ENCODE measurements around the gene KCNRG. TPM values are rescaled to one million over a fixed set of nuclear protein-coding genes. Genes with fewer than 3 reads are reported as not detected.

KCNRG gene, protein sequence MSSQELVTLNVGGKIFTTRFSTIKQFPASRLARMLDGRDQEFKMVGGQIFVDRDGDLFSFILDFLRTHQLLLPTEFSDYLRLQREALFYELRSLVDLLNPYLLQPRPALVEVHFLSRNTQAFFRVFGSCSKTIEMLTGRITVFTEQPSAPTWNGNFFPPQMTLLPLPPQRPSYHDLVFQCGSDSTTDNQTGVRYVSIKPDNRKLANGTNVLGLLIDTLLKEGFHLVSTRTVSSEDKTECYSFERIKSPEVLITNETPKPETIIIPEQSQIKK
- under 1 TPM; 0.64 to 0.83 TPM for total RNA-seq
- under 1 TPM in 1 of 2 donors, not detected in 1; 0.70 TPM for polyA plus RNA-seq

DNA sequence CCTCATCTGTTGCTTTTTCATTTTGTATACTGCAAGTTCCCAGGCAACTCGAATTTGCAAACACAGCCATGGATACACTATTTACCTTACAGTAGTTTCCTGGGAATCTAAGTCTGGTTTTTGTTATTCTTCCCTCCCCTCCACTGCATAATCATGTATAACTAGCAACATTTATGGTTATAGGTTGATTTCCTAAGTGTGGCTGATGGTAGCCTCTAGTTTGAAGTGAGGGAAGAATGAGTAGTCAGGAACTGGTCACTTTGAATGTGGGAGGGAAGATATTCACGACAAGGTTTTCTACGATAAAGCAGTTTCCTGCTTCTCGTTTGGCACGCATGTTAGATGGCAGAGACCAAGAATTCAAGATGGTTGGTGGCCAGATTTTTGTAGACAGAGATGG lies at the start of gene KCNRG:
Gene KCNRG, plus strand, starts transcription at position 187 of the 400 bp plus-strand sequence. Its CDS starts 50 bp downstream, at position 237.
- POLR2A ChIA-PET (ENCODE audit: partially characterized antibody): interaction anchor here (1.0 to 2.2 kb wide), 2 partner anchors 16 to 18 kb away, joined by 3 to 9 read pairs; partner anchors contain the start of gene TRIM13
- Histone ChIP-seq H3K36me3 (ENCODE audit: insufficient read depth, low read length) (peaks cover 8% of the 10 kb centered on the region), H3K27ac (ENCODE audit: low read depth, low read length) (no peak within 1 kb of the TSS), H3K9me3 (ENCODE audit: control insufficient read depth in 1 of 2, low read length in 2 of 2) (no peaks in the 10 kb centered on the region), H3K4me3 (ENCODE audit: low read length in 2 of 2) (no peak within 1 kb of the TSS), H3K27me3 (ENCODE audit: insufficient read depth, low read length) (no peaks in the 10 kb centered on the region), H3K4me1 (ENCODE audit: insufficient read depth, low read length) (peaks cover 12% of the 10 kb centered on the region)
- H3K36me3 Mint-ChIP-seq: peaks cover 57 to 64% of the 10 kb centered on the region in 2 donors
- CTCF ChIA-PET (ENCODE audit: partially characterized antibody): interaction anchor here (1.4 kb wide), 1 partner anchor 18 kb away, joined by 8 read pairs; the partner anchor contains the start of gene TRIM13
- H3K27ac Mint-ChIP-seq: peak within 1 kb of the TSS in 6 of 7 donors; percentile 5 to 80 (median 48)
- no peaks in the 10 kb centered on the region for H3K9me3 Mint-ChIP-seq
- no peak for DNase-seq
- peaks cover 33 to 52% (median 45%) of the 10 kb centered on the region in 4 donors for H3K4me1 Mint-ChIP-seq
- no peaks in the 10 kb centered on the region for H3K27me3 Mint-ChIP-seq
- H3K4me3 Mint-ChIP-seq: no peak within 1 kb of the TSS
- intact Hi-C loops (cut with micrococcal nuclease): no loop called here

DNA sequence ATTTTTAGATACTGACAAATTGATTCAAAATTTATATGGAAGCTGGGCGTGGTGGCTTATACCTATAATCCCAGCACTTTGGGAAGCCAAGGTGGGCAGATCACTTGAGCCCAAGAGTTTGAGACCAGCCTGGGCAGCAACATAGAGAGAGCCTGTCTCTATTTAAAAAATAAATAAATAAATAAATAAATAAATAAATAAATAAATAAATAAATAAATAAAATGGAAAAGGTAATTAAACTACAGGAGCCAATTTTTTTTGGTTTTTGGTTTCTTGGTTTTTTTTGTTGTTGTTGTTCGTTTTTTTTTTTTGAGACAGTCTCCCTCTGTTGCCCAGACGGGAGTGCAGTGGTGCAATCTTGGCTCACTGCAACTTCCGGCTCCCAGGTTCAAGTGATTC lies 47.8 kb upstream of the KCNRG start:
- no peak overlapping the region for H3K27ac Mint-ChIP-seq
- H3K4me3 Mint-ChIP-seq: no peak overlapping the region
- Histone ChIP-seq H3K4me3 (ENCODE audit: low read length in 2 of 2) (no peak overlapping the region), H3K36me3 (ENCODE audit: insufficient read depth, low read length) (no peaks in the 10 kb centered on the region), H3K27me3 (ENCODE audit: insufficient read depth, low read length) (no peaks in the 10 kb centered on the region), H3K4me1 (ENCODE audit: insufficient read depth, low read length) (no peaks in the 10 kb centered on the region), H3K9me3 (ENCODE audit: control insufficient read depth in 1 of 2, low read length in 2 of 2) (no peaks in the 10 kb centered on the region), H3K27ac (ENCODE audit: low read depth, low read length) (no peak overlapping the region)
- H3K27me3 Mint-ChIP-seq: no peaks in the 10 kb centered on the region
- H3K9me3 Mint-ChIP-seq: peaks cover 4 to 30% (median 20%) of the 10 kb centered on the region in 8 donors
- ChIA-PET CTCF (ENCODE audit: partially characterized antibody) (interaction anchor here (1.5 kb wide), 1 partner anchor 9 kb away, joined by 8 read pairs; no protein-coding TSS in a partner anchor), POLR2A (ENCODE audit: partially characterized antibody) (no interaction called here)
- no peak for DNase-seq
- intact Hi-C loops (cut with micrococcal nuclease): no loop called here
- H3K4me1 Mint-ChIP-seq: no peaks in the 10 kb centered on the region
- H3K36me3 Mint-ChIP-seq: peaks cover 20 to 29% of the 10 kb centered on the region in 2 donors

DNA sequence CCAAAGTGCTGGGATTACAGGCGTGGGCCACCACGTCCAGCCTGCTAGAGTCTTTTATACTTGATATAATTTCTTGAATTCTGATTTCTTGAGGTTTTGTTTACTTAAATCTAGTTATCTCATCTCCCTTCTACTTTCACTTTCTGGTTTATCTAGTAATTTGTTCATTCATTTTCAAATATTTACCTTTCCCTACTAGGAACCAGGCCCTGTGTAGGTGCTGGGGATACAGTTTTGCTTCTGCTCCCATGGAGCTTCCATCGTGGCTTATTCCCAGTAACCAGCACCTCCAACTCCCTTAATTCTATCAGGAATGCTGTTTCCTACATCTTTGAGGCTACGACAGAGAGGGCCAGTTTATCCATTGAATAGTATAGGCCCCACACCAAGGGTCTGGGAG lies 42.5 kb upstream of the KCNRG start:
- ChIA-PET POLR2A (ENCODE audit: partially characterized antibody) (no interaction called here), CTCF (ENCODE audit: partially characterized antibody) (interaction anchor here (1.1 to 7.9 kb wide), 5 partner anchors 24 to 1097 kb away, joined by 3 to 105 read pairs (median 6); partner anchors contain the start of gene TRIM13)
- Mint-ChIP-seq H3K27ac (peak overlapping the region in 2 of 7 donors; percentile 47 to 72), H3K4me1 (peaks cover 0 to 5% (median 3%) of the 10 kb centered on the region in 4 donors), H3K4me3 (no peak overlapping the region), H3K27me3 (no peaks in the 10 kb centered on the region), H3K36me3 (peaks cover 0 to 4% of the 10 kb centered on the region in 2 donors), H3K9me3 (no peaks in the 10 kb centered on the region)
- intact Hi-C loops (cut with micrococcal nuclease): no loop called here
- no peaks in the 10 kb centered on the region for H3K4me1 ChIP-seq (ENCODE audit: insufficient read depth, low read length)
- H3K9me3 ChIP-seq (ENCODE audit: control insufficient read depth in 1 of 2, low read length in 2 of 2): no peaks in the 10 kb centered on the region
- no peak for DNase-seq
- H3K36me3 ChIP-seq (ENCODE audit: insufficient read depth, low read length): no peaks in the 10 kb centered on the region
- no peak overlapping the region for H3K27ac ChIP-seq (ENCODE audit: low read depth, low read length)
- no peak overlapping the region for H3K4me3 ChIP-seq (ENCODE audit: low read length in 2 of 2)
- no peaks in the 10 kb centered on the region for H3K27me3 ChIP-seq (ENCODE audit: insufficient read depth, low read length)

DNA sequence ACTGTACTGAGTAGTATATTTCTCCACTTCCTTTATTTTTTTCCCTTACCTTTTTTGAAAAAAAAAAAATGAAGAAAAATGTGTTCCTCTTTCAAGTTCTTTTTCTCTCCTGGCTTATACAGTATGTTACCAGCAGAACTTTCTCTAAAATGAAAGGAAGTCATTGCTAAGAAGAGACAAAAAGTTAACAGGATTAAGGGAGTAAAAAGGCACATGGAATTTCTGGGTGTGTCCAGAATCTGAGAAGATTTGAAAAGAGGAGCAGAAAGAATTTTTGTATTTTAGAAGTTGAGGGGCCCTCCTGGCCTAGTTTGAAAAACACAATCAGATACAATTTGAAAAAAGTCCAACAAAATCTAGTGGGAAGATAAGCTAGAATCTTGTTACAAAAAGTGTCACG lies 39.4 kb upstream of the KCNRG start:
- Histone ChIP-seq H3K4me3 (ENCODE audit: low read length in 2 of 2) (no peak overlapping the region), H3K27me3 (ENCODE audit: insufficient read depth, low read length) (no peaks in the 10 kb centered on the region), H3K27ac (ENCODE audit: low read depth, low read length) (no peak overlapping the region), H3K4me1 (ENCODE audit: insufficient read depth, low read length) (no peaks in the 10 kb centered on the region), H3K9me3 (ENCODE audit: control insufficient read depth in 1 of 2, low read length in 2 of 2) (no peaks in the 10 kb centered on the region), H3K36me3 (ENCODE audit: insufficient read depth, low read length) (no peaks in the 10 kb centered on the region)
- DNase-seq: no peak
- POLR2A ChIA-PET (ENCODE audit: partially characterized antibody): interaction anchor here (0.7 to 3.6 kb wide), 5 partner anchors 21 to 935 kb away, joined by 3 to 18 read pairs (median 4); partner anchors contain the start of genes RNASEH2B, SPRYD7 and TRIM13
- intact Hi-C loops (cut with micrococcal nuclease): loop anchor here (1.0 to 2.0 kb wide), 8 partner anchors 20 to 1311 kb away; no protein-coding TSS in a partner anchor
- peaks cover 0 to 5% (median 3%) of the 10 kb centered on the region in 4 donors for H3K4me1 Mint-ChIP-seq
- no peak overlapping the region for H3K27ac Mint-ChIP-seq
- H3K36me3 Mint-ChIP-seq: no peaks in the 10 kb centered on the region
- H3K4me3 Mint-ChIP-seq: no peak overlapping the region
- no peaks in the 10 kb centered on the region for H3K9me3 Mint-ChIP-seq
- H3K27me3 Mint-ChIP-seq: no peaks in the 10 kb centered on the region
- CTCF ChIA-PET (ENCODE audit: partially characterized antibody): interaction anchor here (0.5 to 7.9 kb wide), 42 partner anchors 8 to 1310 kb away, joined by 3 to 105 read pairs (median 4); partner anchors contain the start of genes SPRYD7 and TRIM13

DNA sequence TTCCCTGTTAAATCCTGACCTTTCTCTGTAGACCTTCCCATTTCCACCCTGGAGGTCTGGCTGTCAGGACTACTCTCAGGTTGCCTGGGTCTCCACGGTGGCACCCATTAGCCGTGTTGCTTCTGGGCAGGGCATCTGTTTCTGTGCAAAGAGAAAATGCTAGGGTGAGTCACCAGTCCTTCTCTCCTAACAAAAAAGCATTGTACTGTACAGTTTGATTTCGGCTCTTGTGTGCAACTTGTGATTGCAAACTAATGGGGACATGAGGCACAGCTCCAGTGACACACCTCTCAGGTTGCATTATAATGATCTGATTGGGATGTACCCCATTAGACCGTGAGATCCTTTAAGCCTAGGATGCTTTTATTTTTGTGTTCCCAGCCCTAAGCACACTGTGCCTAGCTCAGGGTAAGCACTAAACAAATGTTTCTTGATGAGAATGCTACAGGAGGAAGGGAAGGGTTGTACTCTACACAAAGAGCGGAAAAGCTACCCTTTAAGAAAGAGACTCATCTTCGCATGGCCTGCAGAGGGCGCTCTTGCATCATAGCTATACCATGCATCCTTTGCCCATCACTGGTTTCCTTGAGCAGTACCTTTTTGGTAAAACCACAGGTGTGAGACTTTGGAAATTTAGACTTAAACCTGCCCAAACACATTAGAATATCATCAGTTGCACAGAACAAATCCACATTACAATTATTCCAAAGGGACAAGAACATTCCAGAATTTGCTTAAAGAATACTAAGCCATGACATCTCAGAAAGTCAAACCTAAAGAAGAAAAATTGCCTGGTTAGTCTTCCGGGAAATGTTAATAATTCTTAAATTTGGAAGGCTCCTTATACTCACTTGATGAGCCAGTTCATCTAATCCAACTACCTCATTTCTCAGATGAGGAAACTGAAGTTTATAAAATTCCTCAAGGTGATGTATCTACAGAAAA lies 38.7 kb upstream of the KCNRG start:
- Histone ChIP-seq H3K4me1 (ENCODE audit: insufficient read depth, low read length) (no peaks in the 10 kb centered on the region), H3K36me3 (ENCODE audit: insufficient read depth, low read length) (no peaks in the 10 kb centered on the region), H3K4me3 (ENCODE audit: low read length in 2 of 2) (no peak overlapping the region), H3K9me3 (ENCODE audit: control insufficient read depth in 1 of 2, low read length in 2 of 2) (no peaks in the 10 kb centered on the region), H3K27me3 (ENCODE audit: insufficient read depth, low read length) (no peaks in the 10 kb centered on the region), H3K27ac (ENCODE audit: low read depth, low read length) (no peak overlapping the region)
- Mint-ChIP-seq H3K27me3 (no peaks in the 10 kb centered on the region), H3K9me3 (no peaks in the 10 kb centered on the region), H3K27ac (no peak overlapping the region), H3K4me3 (no peak overlapping the region), H3K36me3 (no peaks in the 10 kb centered on the region), H3K4me1 (peaks cover 0 to 5% (median 3%) of the 10 kb centered on the region in 4 donors)
- ChIA-PET CTCF (ENCODE audit: partially characterized antibody) (interaction anchor here (0.7 to 7.9 kb wide), 51 partner anchors 9 to 1310 kb away, joined by 3 to 105 read pairs (median 4); partner anchors contain the start of genes KPNA3, SPRYD7 and TRIM13), POLR2A (ENCODE audit: partially characterized antibody) (interaction anchor here (0.7 to 3.6 kb wide), 6 partner anchors 20 to 935 kb away, joined by 3 to 18 read pairs (median 4); partner anchors contain the start of genes RNASEH2B, SPRYD7 and TRIM13)
- intact Hi-C loops (cut with micrococcal nuclease): loop anchor here (1.0 to 2.0 kb wide), 8 partner anchors 20 to 1310 kb away; no protein-coding TSS in a partner anchor
- peak; percentile 68 to 75 (median 71) for DNase-seq

DNA sequence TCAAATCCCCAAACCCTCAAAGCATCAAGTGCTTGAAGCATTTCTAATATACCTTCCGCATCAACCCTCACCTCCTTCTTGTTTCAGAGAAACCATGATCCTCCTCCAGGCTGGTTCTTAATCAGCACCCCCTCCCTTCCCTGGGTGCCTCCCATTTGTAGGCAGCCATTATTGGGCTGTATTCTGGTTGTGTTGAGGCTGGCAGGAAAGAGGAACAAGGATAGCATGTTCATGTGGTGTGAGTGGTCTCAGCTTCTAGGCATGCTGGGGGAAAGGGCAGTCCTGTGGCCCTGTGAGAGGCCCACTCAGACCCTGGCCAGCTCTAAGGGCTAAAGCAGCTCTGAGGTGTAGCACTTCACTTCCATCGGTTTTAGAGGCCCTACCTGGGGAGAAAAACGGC lies 37.3 kb upstream of the KCNRG start:
- H3K9me3 Mint-ChIP-seq: no peaks in the 10 kb centered on the region
- Histone ChIP-seq H3K36me3 (ENCODE audit: insufficient read depth, low read length) (no peaks in the 10 kb centered on the region), H3K27ac (ENCODE audit: low read depth, low read length) (no peak overlapping the region), H3K4me1 (ENCODE audit: insufficient read depth, low read length) (no peaks in the 10 kb centered on the region), H3K4me3 (ENCODE audit: low read length in 2 of 2) (no peak overlapping the region), H3K27me3 (ENCODE audit: insufficient read depth, low read length) (no peaks in the 10 kb centered on the region), H3K9me3 (ENCODE audit: control insufficient read depth in 1 of 2, low read length in 2 of 2) (no peaks in the 10 kb centered on the region)
- CTCF ChIA-PET (ENCODE audit: partially characterized antibody): interaction anchor here (0.6 to 7.9 kb wide), 15 partner anchors 10 to 1308 kb away, joined by 3 to 105 read pairs (median 5); partner anchors contain the start of genes KPNA3 and TRIM13
- H3K27me3 Mint-ChIP-seq: no peaks in the 10 kb centered on the region
- peaks cover 0 to 5% (median 3%) of the 10 kb centered on the region in 4 donors for H3K4me1 Mint-ChIP-seq
- H3K36me3 Mint-ChIP-seq: no peaks in the 10 kb centered on the region
- H3K4me3 Mint-ChIP-seq: no peak overlapping the region
- POLR2A ChIA-PET (ENCODE audit: partially characterized antibody): interaction anchor here (0.9 to 3.6 kb wide), 2 partner anchors 19 to 42 kb away, joined by 3 to 18 read pairs; partner anchors contain the start of genes SPRYD7 and TRIM13
- intact Hi-C loops (cut with micrococcal nuclease): loop anchor here (2.0 kb wide), 1 partner anchor 1309 kb away; no protein-coding TSS in a partner anchor
- no peak overlapping the region for H3K27ac Mint-ChIP-seq
- DNase-seq: no peak

Data from CD4-positive, alpha-beta memory T cell (primary cell).